Dendritic cell treated with granulocyte-macrophage colony-stimulating factor and Interleukin-4, amounts not matched to agents 40 ng/mL and 50 ng/mL, for 4 days (primary cell): Measurements from ENCODE around the gene JARID2.
A peak's percentile ranks its signal among the peaks of the same experiment; 100 is the strongest.

Experiments
- H3K27ac Mint-ChIP-seq: one replicate; pipeline ENCODE4 v1.8.0; 2022; ENCODE audit warnings: mild to moderate bottlenecking, mixed read lengths
- H3K27me3 Mint-ChIP-seq: one replicate; pipeline ENCODE4 v1.8.0; 2022; ENCODE audit warnings: mild to moderate bottlenecking, mixed read lengths
- H3K36me3 Mint-ChIP-seq: one replicate; pipeline ENCODE4 v1.8.0; 2022; ENCODE audit warnings: low read depth, mixed read lengths
- H3K4me1 Mint-ChIP-seq: one replicate; pipeline ENCODE4 v1.8.0; 2022; ENCODE audit warnings: low read depth, mixed read lengths
- H3K4me3 Mint-ChIP-seq: one replicate; pipeline ENCODE4 v1.8.0; 2022; ENCODE audit warnings: mild to moderate bottlenecking, moderate library complexity, mixed read lengths
- H3K9me3 Mint-ChIP-seq: one replicate; pipeline ENCODE4 v1.8.0; 2022; ENCODE audit warnings: mixed read lengths
- intact Hi-C: fragments of 100-400 bp; cut with micrococcal nuclease; formaldehyde crosslinking; loops from one replicate; pipeline ENCODE4 v1.15.0; 2022

Gene JARID2

GRCh38 chr6:15561447-15562199 lies 315.8 kb downstream of the JARID2 start:
- intact Hi-C loops, result no loop called here
- Mint-ChIP-seq H3K4me3 (no peak overlapping the region), H3K4me1 (peaks cover 21% of the 10 kb centered on the region), H3K36me3 (no peaks in the 10 kb centered on the region), H3K9me3 (no peaks in the 10 kb centered on the region), H3K27ac (no peak overlapping the region), H3K27me3 (no peaks in the 10 kb centered on the region)

GRCh38 chr6:15562977-15563376 lies 317.1 kb downstream of the JARID2 start:
- H3K27me3 Mint-ChIP-seq, result no peaks in the 10 kb centered on the region
- H3K27ac Mint-ChIP-seq, result peak overlapping the region; percentile 23
- H3K4me1 Mint-ChIP-seq, result peaks cover 15% of the 10 kb centered on the region
- peaks cover 2% of the 10 kb centered on the region for H3K36me3 Mint-ChIP-seq
- H3K9me3 Mint-ChIP-seq, result no peaks in the 10 kb centered on the region
- no peak overlapping the region for H3K4me3 Mint-ChIP-seq
- intact Hi-C loops, result no loop called here

GRCh38 chr6:15569035-15569995 lies 323.4 kb downstream of the JARID2 start:
- H3K36me3 Mint-ChIP-seq, result peaks cover 5% of the 10 kb centered on the region
- no peaks in the 10 kb centered on the region for H3K27me3 Mint-ChIP-seq

GRCh38 chr6:15570171-15570570 lies 324.3 kb downstream of the JARID2 start:
- H3K9me3 Mint-ChIP-seq, result no peaks in the 10 kb centered on the region
- intact Hi-C loops, result no loop called here
- H3K4me3 Mint-ChIP-seq, result no peak overlapping the region
- peaks cover 5% of the 10 kb centered on the region for H3K36me3 Mint-ChIP-seq
- no peak overlapping the region for H3K27ac Mint-ChIP-seq
- no peaks in the 10 kb centered on the region for H3K27me3 Mint-ChIP-seq
- peaks cover 14% of the 10 kb centered on the region for H3K4me1 Mint-ChIP-seq

More at GRCh38 chr6:15569035-15569995, 323.4 kb downstream of the JARID2 start:
- Mint-ChIP-seq H3K4me3 (no peak overlapping the region), H3K4me1 (peaks cover 10% of the 10 kb centered on the region), H3K27ac (no peak overlapping the region), H3K9me3 (no peaks in the 10 kb centered on the region)
- intact Hi-C loops, result no loop called here
